Thyroid gland (tissue), 4 donors: ENCODE results near the gene SYCN. TPM values are rescaled to one million over a fixed set of nuclear protein-coding genes. Genes with fewer than 3 reads are reported as not detected.
A peak's percentile ranks its signal among the peaks of the same experiment; 100 is the strongest.

Source experiments
- DNase-seq, 2 donors: peaks; one replicate each; pipeline ENCODE4 v3.0.0-alpha.2; 2019
- H3K27ac ChIP-seq, 3 donors: fragments of 200-600 bp; sonication (generic); 1 replicate in 2 of 3; 2 replicates in 1 of 3; pipeline ENCODE4 v1.5.1; 2016 to 2019; ENCODE audit warnings: mild to moderate bottlenecking in 1 of 3, moderate library complexity in 1 of 3
- H3K27me3 ChIP-seq: fragments of 200-600 bp; sonication (generic); one replicate; pipeline ENCODE4 v1.5.1; 2019
- H3K36me3 ChIP-seq, 2 donors: fragments of 200-600 bp; sonication (generic); one replicate each; pipeline ENCODE4 v1.5.1; 2016 to 2019
- H3K4me1 ChIP-seq, 2 donors: fragments of 200-600 bp; sonication (generic); one replicate each; pipeline ENCODE4 v1.5.1; 2017 to 2019
- H3K4me3 ChIP-seq, 3 donors: fragments of 200-600 bp; sonication (generic); replicated peaks in 1 of 3; 1 replicate in 2 of 3; 2 replicates in 1 of 3; pipeline ENCODE4 v1.5.1; 2016; ENCODE audit warnings: mild to moderate bottlenecking in 1 of 3
- H3K9me3 ChIP-seq: fragments of 200-600 bp; sonication (generic); one replicate; pipeline ENCODE4 v1.5.1; 2017
- POLR2A ChIP-seq, 2 donors: fragments of 450-650 bp; IDR thresholded peaks; one replicate each; pipeline ENCODE4 v1.6.1; 2017; ENCODE audit warnings: antibody characterized with exemption in 2 of 2, mild to moderate bottlenecking in 2 of 2, moderate library complexity in 1 of 2
- WGBS, 2 donors: methylation state at CpG; one replicate each; pipeline ENCODE4 v1.1.5; 2017; 5-methylcytosine and 5-hydroxymethylcytosine counted together
- intact Hi-C: fragments of 100-400 bp; cut with DNase I; formaldehyde crosslinking; loops from one replicate; pipeline ENCODE4 v1.15.1; 2023
- total RNA-seq, 4 donors: library from RNA; depleted of rRNA; stranded (reverse); fragments of >200 nt; gene quantifications; one replicate each; pipeline ENCODE4 v1.2.3, GENCODE V29; 2016
- TF ChIP-seq, protein P1 (sequence below), 6 experiments: fragments of 200-600 bp in 3 of 6; fragments of 450-650 bp in 3 of 6; sonication (generic) in 3 of 6; IDR thresholded peaks; one replicate each; pipeline ENCODE4 v1.5.1; 2016 to 2019; ENCODE audit warnings: antibody characterized with exemption in 6 of 6, mild to moderate bottlenecking in 2 of 6, inconsistent platforms in 1 of 6, moderate library complexity in 1 of 6

SYCN gene
- total RNA-seq, 4 donors from 2014 or later = not detected

DNA sequence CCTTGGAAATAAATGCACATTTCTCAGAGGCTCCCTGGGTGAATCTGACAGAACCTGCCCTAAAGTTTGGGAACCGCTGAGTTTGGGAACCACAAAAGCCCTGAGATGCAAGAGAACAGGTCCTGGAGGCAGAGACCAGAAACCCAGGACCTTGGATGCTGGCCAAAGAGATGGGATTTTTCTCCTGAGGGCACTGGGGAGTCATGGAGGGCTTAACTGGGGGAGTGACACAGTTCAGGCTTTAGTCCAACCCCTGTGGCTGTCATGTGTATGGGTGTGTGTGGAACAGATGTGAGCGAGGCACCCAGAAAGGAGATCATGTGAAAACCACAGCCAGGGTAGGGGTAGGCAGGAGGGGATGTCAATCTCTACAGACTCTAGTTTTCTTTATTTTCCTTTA lies 11.2 kb downstream of the SYCN start:
- Histone ChIP-seq H3K36me3 (no peaks in the 10 kb centered on the region), H3K27me3 (no peaks in the 10 kb centered on the region), H3K27ac (no peak overlapping the region), H3K9me3 (no peaks in the 10 kb centered on the region), H3K4me1 (peaks cover 0 to 25% of the 10 kb centered on the region in 2 donors), H3K4me3 (no peak overlapping the region)
- WGBS, 2 donors = 85 to 93% methylated on average over 2 of the region's 2 CpGs
- TF ChIP-seq POLR2A (IDR thresholded peaks at IDR 0.05) = no peak
- TF ChIP-seq, protein P1, sequence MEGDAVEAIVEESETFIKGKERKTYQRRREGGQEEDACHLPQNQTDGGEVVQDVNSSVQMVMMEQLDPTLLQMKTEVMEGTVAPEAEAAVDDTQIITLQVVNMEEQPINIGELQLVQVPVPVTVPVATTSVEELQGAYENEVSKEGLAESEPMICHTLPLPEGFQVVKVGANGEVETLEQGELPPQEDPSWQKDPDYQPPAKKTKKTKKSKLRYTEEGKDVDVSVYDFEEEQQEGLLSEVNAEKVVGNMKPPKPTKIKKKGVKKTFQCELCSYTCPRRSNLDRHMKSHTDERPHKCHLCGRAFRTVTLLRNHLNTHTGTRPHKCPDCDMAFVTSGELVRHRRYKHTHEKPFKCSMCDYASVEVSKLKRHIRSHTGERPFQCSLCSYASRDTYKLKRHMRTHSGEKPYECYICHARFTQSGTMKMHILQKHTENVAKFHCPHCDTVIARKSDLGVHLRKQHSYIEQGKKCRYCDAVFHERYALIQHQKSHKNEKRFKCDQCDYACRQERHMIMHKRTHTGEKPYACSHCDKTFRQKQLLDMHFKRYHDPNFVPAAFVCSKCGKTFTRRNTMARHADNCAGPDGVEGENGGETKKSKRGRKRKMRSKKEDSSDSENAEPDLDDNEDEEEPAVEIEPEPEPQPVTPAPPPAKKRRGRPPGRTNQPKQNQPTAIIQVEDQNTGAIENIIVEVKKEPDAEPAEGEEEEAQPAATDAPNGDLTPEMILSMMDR (IDR thresholded peaks at IDR 0.05) = no peak
- no peak for DNase-seq
- intact Hi-C loops = no loop called here

DNA sequence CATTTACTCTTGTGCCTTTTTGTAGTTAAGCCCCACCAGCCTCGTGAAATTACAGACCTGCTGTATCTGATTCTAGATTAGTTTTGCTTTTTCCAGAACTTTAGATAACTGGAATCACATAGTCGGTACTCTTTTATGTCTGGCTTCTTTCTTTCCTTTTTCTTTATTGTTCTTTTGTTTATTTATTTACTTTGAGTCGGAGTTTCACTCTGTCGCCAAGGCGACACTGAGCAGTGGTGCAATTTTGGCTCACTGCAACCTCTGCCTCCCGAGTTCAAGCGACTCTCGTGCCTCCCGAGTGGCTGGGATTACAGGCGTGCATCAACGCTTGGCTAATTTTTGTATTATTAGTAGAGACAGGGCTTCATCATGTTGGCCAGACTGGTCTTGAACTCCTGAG lies 13.3 kb downstream of the SYCN start:
- H3K27me3 ChIP-seq = no peaks in the 10 kb centered on the region
- WGBS, 2 donors = 14 to 21% methylated on average over 11 of the region's 11 CpGs
- no peaks in the 10 kb centered on the region for H3K9me3 ChIP-seq
- TF ChIP-seq, protein P1 (IDR thresholded peaks at IDR 0.05) = no peak
- TF ChIP-seq POLR2A (IDR thresholded peaks at IDR 0.05) = no peak
- H3K27ac ChIP-seq = no peak overlapping the region
- DNase-seq = peak in 1 of 2 donors; percentile 42
- H3K4me3 ChIP-seq = no peak overlapping the region
- H3K36me3 ChIP-seq = no peaks in the 10 kb centered on the region
- intact Hi-C loops = no loop called here
- H3K4me1 ChIP-seq = peaks cover 0 to 11% of the 10 kb centered on the region in 2 donors

DNA sequence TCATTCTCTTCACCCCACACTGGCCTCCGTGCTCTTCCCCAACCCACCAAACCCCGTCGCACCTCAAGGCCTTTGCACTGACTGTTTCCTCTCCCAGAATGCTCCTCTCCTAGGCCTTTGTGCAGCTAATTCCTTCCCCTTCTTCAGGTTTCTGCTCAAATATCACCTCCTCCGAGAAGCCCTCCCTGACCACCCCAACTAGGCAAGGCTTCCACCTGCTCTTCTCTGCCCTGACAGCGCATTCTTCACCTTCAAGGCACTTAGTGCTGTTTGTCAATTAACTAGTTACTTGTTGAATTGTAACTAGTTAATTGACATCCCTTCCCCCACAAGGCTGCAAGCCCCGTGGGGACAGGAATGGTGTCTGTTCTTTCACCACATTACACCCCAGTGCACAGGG lies 15.1 kb downstream of the SYCN start:
- intact Hi-C loops = loop anchor here (5.0 kb wide), 1 partner anchor 62 kb away; the partner anchor contains the start of gene PAK4
- WGBS, 2 donors = 72 to 82% methylated on average over 6 of the region's 6 CpGs
- Histone ChIP-seq H3K36me3 (no peaks in the 10 kb centered on the region), H3K27me3 (no peaks in the 10 kb centered on the region), H3K9me3 (no peaks in the 10 kb centered on the region), H3K4me1 (peaks cover 0 to 4% of the 10 kb centered on the region in 2 donors), H3K27ac (no peak overlapping the region), H3K4me3 (no peak overlapping the region)
- TF ChIP-seq, protein P1 (IDR thresholded peaks at IDR 0.05) = no peak
- TF ChIP-seq POLR2A (IDR thresholded peaks at IDR 0.05) = no peak
- DNase-seq = no peak

DNA sequence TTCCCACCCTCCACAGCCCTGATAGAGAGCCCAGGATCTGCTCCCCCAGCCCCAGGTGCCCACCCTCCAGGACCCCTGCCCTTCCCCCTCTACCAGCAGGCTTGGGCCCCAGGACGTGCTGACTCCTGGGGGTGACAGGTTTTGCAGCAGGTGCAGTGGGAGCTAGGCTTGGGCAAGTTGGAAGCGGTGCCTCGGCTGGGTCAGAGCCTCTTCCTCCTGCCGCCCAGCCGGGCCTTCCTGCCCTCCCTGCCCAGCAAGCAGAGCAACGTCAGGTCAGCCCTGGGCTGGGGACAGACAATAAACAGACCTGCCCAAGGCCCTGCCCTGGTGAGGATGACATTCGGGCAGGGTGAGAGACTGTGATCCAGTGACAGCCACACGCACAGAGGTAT lies 16.5 kb downstream of the SYCN start:
- H3K36me3 ChIP-seq = no peaks in the 10 kb centered on the region
- no peak for DNase-seq
- intact Hi-C loops = loop anchor here (5.0 kb wide), 1 partner anchor 60 kb away; the partner anchor contains the start of gene PAK4
- H3K27me3 ChIP-seq = no peaks in the 10 kb centered on the region
- TF ChIP-seq POLR2A (IDR thresholded peaks at IDR 0.05) = no peak
- TF ChIP-seq, protein P1 (IDR thresholded peaks at IDR 0.05) = peak in 1 of 6 experiments; percentile 10
- WGBS, 2 donors = 56% methylated on average over 4 to 8 of the region's 8 CpGs
- H3K9me3 ChIP-seq = no peaks in the 10 kb centered on the region
- H3K4me3 ChIP-seq = no peak overlapping the region
- H3K4me1 ChIP-seq = no peaks in the 10 kb centered on the region
- no peak overlapping the region for H3K27ac ChIP-seq

DNA sequence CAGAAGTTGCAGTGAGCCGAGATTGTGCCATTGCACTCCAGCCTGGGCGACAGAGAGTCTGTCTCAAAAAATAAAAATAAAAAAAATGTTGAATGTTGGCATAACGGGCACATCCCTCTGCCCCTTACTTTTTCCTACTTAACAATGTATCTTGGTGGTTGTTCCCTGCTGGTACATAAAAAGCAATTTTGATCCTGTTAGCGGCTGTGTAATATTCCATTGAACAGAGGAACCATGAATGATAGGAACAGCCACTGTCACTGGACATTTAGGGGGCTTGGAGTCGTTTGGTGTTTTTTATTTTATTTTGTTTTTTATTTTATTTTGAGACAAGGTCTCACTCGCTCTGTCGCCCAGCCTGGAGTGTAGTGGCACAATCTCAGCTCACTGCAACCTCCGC lies 17.7 kb downstream of the SYCN start:
- no peak overlapping the region for H3K27ac ChIP-seq
- TF ChIP-seq, protein P1 (IDR thresholded peaks at IDR 0.05) = no peak
- TF ChIP-seq POLR2A (IDR thresholded peaks at IDR 0.05) = no peak
- intact Hi-C loops = loop anchor here (5.0 kb wide), 1 partner anchor 59 kb away; the partner anchor contains the start of gene PAK4
- H3K36me3 ChIP-seq = no peaks in the 10 kb centered on the region
- WGBS, 2 donors = 88 to 89% methylated on average over 8 of the region's 8 CpGs
- no peaks in the 10 kb centered on the region for H3K27me3 ChIP-seq
- H3K9me3 ChIP-seq = no peaks in the 10 kb centered on the region
- no peak overlapping the region for H3K4me3 ChIP-seq
- DNase-seq = no peak
- H3K4me1 ChIP-seq = no peaks in the 10 kb centered on the region
